ENCODE measurements around the gene NSRP1.

GRCh38 chr17:30117675-30118081, 1.1 kb downstream of the NSRP1 start:
- TF ChIP-seq CTCF (conservative IDR thresholded peaks at IDR 0.05), result no peak
- TF ChIP-seq EZH2 (IDR thresholded peaks at IDR 0.05; ENCODE audit: low read depth), result no peak
